NCI-H146 (cell line): ENCODE results near the gene SCRT2.

Experiments used
- DNase-seq: peaks from one replicate; lab custom pipeline; 2025; lab: John Stamatoyannopoulos, UW

The SCRT2 gene

GRCh38 chr20:634148-634925 lies 41.3 kb downstream of the SCRT2 start:
- no peak for DNase-seq

- no peak for DNase-seq
These were observed 44.5 kb downstream of the SCRT2 start for GRCh38 chr20:631101-631500.

GRCh38 chr20:626579-626978 lies 49.0 kb downstream of the SCRT2 start:
- no peak for DNase-seq

GRCh38 chr20:625360-625932 lies 50.2 kb downstream of the SCRT2 start:
- DNase-seq: no peak

GRCh38 chr20:623704-624103 lies 51.9 kb downstream of the SCRT2 start:
- no peak for DNase-seq

- no peak for DNase-seq
These were observed 52.6 kb downstream of the SCRT2 start for GRCh38 chr20:623021-623420.

- DNase-seq: no peak
These were observed 53.4 kb downstream of the SCRT2 start for GRCh38 chr20:622161-622560.

GRCh38 chr20:621125-621756 lies 54.4 kb downstream of the SCRT2 start:
- DNase-seq: no peak

- no peak for DNase-seq
These were observed 55.4 kb downstream of the SCRT2 start for GRCh38 chr20:620246-620645.

- DNase-seq: peak; percentile 21
These were observed 56.6 kb downstream of the SCRT2 start for GRCh38 chr20:618980-619379.

GRCh38 chr20:617934-618690 lies 57.5 kb downstream of the SCRT2 start:
- DNase-seq: no peak

GRCh38 chr20:615514-615913 lies 60.1 kb downstream of the SCRT2 start:
- no peak for DNase-seq

- no peak for DNase-seq
These were observed 63.8 kb downstream of the SCRT2 start for GRCh38 chr20:611843-612185.
